RWPE1 (cell line): ENCODE measurements around the gene GPC2.

ENCODE experiments used
- CTCF ChIA-PET: fragments of 350-600 bp; sonication (Branson Sonifier 250); formaldehyde crosslinking; extraction: SDS; loops from one replicate; lab custom pipeline; 2021; lab: Yijun Ruan, JAX
- POLR2A ChIA-PET: fragments of 400-600 bp; formaldehyde crosslinking; extraction: SDS; loops from one replicate; lab custom pipeline; 2020; ENCODE audit warnings: antibody characterized with exemption; ENCODE audit not compliant: low non-redundant PET; lab: Yijun Ruan, JAX
- DNase-seq: peaks from one replicate; pipeline ENCODE4 v3.0.0; 2012; ENCODE audit warnings: low spot score
- H3K27ac ChIP-seq: fragments of 450-650 bp; 2 replicates; pipeline ENCODE4 v1.5.1; 2017
- TF ChIP-seq, protein P1 (sequence below): fragments of 450-650 bp; conservative IDR thresholded peaks from 2 replicates; pipeline ENCODE4 v1.5.1; 2017; ENCODE audit warnings: low read depth, mild to moderate bottlenecking

The GPC2 gene

DNA sequence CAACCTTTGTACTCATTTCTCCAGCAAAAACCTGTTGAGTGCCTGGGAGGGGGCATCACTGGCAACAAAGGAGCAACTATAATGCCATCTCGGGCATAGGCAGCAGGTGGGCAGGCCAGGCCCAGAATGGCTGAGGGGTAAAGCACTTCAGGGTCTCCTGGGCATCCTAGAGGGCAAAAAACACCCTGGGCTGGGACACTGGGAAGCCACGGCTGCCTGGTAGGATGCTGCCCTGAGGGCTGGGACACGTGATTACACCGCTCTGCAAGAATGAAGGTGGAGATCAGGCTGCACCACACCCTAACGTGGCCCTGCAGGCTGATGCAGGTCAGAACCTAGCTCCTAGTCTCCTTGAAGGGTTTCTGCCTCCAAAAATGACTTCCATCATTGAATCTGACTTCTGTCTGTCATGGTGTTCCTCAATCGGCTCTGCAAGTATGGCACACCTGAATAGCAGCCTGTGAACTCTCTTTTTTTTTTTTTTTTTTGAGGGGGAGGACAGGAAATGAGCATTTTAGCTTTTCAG lies 14.1 kb downstream of the GPC2 start:
- DNase-seq: peak; percentile 82
- peak overlapping the region; percentile 93 for H3K27ac ChIP-seq
- TF ChIP-seq, protein P1, sequence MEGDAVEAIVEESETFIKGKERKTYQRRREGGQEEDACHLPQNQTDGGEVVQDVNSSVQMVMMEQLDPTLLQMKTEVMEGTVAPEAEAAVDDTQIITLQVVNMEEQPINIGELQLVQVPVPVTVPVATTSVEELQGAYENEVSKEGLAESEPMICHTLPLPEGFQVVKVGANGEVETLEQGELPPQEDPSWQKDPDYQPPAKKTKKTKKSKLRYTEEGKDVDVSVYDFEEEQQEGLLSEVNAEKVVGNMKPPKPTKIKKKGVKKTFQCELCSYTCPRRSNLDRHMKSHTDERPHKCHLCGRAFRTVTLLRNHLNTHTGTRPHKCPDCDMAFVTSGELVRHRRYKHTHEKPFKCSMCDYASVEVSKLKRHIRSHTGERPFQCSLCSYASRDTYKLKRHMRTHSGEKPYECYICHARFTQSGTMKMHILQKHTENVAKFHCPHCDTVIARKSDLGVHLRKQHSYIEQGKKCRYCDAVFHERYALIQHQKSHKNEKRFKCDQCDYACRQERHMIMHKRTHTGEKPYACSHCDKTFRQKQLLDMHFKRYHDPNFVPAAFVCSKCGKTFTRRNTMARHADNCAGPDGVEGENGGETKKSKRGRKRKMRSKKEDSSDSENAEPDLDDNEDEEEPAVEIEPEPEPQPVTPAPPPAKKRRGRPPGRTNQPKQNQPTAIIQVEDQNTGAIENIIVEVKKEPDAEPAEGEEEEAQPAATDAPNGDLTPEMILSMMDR: no peak
- CTCF ChIA-PET: interaction anchor here (0.7 to 1.0 kb wide), 2 partner anchors 29 to 30 kb away, joined by 3 to 6 read pairs; no protein-coding TSS in a partner anchor
- POLR2A ChIA-PET: no interaction called here

DNA sequence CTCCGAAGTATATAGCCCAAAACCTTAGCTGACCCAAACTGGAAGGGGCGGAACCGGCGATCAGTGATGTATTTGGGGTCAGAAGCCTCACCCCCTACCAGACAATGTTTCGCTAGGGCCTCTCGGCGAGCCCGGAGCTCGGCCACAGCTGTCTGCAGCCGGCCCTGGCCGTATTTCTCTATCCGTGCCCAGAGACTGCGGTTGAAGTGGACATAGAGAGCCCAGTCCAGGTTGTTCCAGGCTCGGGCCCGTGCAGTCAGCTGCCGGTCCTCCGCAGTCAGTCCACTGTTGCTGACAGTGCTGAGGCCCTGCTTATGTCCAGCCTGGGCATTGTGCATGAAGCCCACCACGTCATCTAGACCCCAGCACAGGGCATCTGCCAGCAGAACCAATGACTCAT lies 17.1 kb downstream of the GPC2 start:
- POLR2A ChIA-PET: interaction anchor here (0.5 kb wide), 1 partner anchor 269 kb away, joined by 3 read pairs; the partner anchor contains the start of gene ZCWPW1
- CTCF ChIA-PET: no interaction called here
- H3K27ac ChIP-seq: peak overlapping the region; percentile 93
- TF ChIP-seq, protein P1: no peak
- DNase-seq: no peak

DNA sequence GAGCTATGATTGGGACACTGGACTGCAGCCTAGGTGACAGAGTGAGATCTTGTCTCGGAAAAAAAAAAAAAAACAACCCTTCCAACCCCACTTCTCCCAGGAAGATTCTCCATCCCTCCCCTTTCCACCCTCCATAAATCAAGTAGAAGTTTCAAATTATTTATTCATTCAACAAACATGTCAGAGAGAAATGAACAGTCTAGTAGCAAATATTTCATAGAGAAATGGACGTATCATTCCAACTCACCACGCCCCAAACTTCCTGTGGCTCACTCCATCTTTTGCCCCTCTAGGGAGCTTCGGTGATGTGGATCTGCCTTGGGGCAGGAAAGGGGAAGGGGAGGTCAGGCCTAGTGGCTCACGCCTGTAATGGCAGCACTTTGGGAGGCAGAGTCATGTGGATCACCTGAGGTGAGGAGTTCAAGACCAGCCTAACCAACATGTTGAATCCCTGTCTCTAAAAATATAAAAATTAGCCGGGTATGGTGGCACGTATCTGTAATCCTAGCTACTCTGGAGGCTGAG lies 18.0 kb downstream of the GPC2 start:
- CTCF ChIA-PET: interaction anchor here (0.7 kb wide), 1 partner anchor 29 kb away, joined by 3 read pairs; no protein-coding TSS in a partner anchor
- peak overlapping the region; percentile 93 for H3K27ac ChIP-seq
- POLR2A ChIA-PET: no interaction called here
- DNase-seq: no peak
- TF ChIP-seq, protein P1: no peak

DNA sequence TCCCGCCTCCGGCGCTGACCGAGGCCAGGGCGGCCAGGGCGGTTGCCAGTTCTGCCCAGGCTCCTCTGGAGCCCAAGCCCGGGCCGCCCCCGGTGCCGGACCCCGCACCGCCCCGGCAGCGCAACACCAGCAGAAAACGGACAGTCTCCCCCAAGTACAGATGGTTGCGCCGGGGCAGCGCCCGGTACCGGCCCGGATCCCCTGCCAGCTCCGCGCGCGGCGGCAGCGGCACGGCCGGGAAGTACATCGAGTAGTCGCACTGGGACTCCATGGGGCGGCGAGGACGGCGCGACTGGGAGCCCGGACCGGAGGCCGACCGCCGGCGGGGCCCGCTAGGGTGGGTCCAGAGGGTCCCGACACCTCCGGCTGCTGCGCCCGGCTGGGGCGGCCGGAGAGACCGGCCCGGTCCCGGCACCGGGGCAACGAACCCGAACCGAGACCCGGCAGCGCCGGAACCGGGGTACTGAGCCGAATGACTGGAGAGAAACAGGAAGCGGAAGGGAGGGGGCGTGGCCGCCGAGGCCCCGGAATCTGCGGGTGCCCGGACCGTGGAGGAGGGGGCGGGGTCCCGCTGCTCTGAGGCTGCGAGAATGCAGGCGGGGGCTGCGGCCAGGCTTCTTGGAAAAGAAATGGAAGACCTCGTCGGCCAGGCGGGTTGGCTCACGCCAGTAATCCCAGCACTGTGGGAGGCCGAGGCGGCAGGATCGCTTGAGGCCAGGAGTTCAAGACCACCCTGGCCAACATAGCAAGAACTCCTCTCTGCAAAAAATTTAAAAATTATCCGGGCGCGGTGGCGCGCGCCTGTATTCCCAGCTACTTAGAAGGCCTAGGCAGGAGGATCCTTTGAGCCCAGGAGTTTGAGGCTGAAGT lies 18.7 kb downstream of the GPC2 start, which contains the start of gene TRAPPC14:
Gene TRAPPC14, minus strand, starts transcription at position 495 of the 870 bp plus-strand sequence. Its CDS starts 224 bp downstream, at position 271.
- POLR2A ChIA-PET: interaction anchor here (0.8 to 1.0 kb wide), 3 partner anchors 10 to 269 kb away, joined by 3 to 4 read pairs (median 3); partner anchors contain the start of gene LAMTOR4
- peak; percentile 97 for DNase-seq
- TF ChIP-seq, protein P1: no peak
- H3K27ac ChIP-seq: peak within 1 kb of the TSS; percentile 93
- CTCF ChIA-PET: interaction anchor here (0.6 to 0.7 kb wide), 2 partner anchors 12 to 28 kb away, joined by 3 read pairs; no protein-coding TSS in a partner anchor

DNA sequence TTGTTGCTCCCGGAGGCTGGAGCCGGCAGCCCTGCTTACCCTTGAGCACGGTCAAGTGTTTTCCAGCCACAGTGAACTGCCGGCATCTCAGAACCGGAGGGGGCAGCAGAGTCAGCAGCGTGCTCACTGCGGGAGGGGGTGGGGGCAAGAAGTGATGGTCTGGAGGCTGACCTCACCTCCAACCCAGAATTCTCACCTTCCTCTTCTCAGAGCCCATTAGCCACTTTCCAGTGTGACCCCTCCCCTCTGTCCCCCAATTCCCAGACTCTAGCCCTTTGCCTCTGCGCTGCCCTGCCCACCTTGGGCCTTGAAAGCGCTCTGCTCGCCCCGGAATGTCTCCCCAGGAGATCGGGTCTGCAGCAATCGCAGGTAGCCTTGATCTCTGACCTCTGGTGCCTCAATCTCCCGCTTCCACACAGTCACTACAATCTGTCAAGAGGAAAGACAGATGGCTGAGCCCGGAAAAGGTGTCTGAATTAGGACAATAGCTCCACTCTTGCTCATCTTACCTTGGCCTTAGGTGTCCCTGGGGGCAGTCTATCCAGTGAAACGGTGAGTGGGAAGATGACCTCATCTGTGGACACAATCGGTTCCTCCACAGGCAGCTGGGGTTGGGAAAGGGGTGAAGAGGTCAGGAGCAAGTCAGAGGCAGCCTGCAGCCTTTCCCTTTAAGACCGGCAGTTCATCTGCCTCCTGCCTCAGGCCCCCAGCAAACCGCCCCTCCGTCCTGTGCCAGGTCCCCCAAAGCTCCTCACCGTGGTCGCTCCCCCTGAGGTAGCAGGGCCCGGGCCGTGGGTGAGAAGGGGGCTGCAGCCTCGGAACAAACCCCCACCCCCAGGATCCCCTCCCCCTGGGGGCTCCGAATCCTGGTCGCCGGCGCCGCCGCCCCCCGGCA lies 19.6 kb downstream of the GPC2 start:
- POLR2A ChIA-PET: interaction anchor here (0.8 to 1.0 kb wide), 3 partner anchors 9 to 270 kb away, joined by 3 to 4 read pairs (median 3); partner anchors contain the start of gene LAMTOR4
- H3K27ac ChIP-seq: peak overlapping the region; percentile 93
- CTCF ChIA-PET: interaction anchor here (0.5 to 0.6 kb wide), 2 partner anchors 13 to 208 kb away, joined by 3 read pairs; no protein-coding TSS in a partner anchor
- peak; percentile 89 for DNase-seq
- TF ChIP-seq, protein P1: no peak
